ENCODE measurements around the gene TENM4. TPM values are rescaled to one million over a fixed set of nuclear protein-coding genes. Genes with fewer than 3 reads are reported as not detected.

TENM4 gene
- total and polyA plus RNA-seq, 2 of the 13 experiments (the other 11 are each of a cell fraction or from before 2014, with no cell fraction given), result not detected

DNA sequence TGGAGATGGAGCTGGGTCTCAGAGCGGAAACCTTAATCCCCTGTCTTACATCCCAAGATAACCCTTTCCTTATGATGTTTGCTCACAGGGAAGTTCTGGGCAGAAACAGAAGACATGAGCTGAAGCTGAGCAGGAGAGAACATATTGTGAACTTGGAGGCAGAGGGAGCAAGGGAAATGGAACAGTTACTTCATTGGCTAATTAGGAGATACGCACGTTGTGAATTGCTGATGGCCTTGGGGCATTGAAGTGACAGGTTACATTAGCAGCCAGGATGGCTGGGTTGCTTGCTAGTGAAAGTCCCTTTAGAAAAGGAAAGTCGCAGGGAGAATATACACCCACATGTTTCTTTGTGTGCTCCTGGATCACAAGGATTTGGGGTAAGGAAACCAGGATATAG is 48.7 kb downstream of the TENM4 start:
- H3K27me3 ChIP-seq (ENCODE audit: control insufficient read depth in 1 of 2, insufficient read depth in 2 of 2, low read length in 2 of 2), result no peaks in the 10 kb centered on the region
- H3K79me2 ChIP-seq (ENCODE audit: insufficient read depth, low read length), result no peaks in the 10 kb centered on the region
- H3K9ac ChIP-seq (ENCODE audit: insufficient read depth, low read depth, low read length), result no peak overlapping the region
- no peak for DNase-seq (ENCODE audit: low spot score)
- no peak overlapping the region for H3K4me3 ChIP-seq (replicated peaks in 1 of 3; ENCODE audit: insufficient read depth in 1 of 3, low read depth in 2 of 3, low read length in 3 of 3)
- H3K9me3 ChIP-seq (ENCODE audit: low read length), result no peaks in the 10 kb centered on the region
- CTCF ChIA-PET (ENCODE audit: low intra/inter-chr PET ratio, low total read pairs), result no interaction called here
- POLR2A ChIA-PET, result no interaction called here
- no peak for ATAC-seq
- H3K4me1 ChIP-seq (ENCODE audit: insufficient read depth, low read length), result no peaks in the 10 kb centered on the region
- H3K36me3 ChIP-seq (replicated peaks in 1 of 2; ENCODE audit: control insufficient read depth in 1 of 2, insufficient read depth in 2 of 2, low read length in 2 of 2), result no peaks in the 10 kb centered on the region
- H3K27ac ChIP-seq (ENCODE audit: extremely low read length, insufficient read depth, low read length), result no peak overlapping the region
- no peak overlapping the region for H2AFZ ChIP-seq (ENCODE audit: low read length)
- no peaks in the 10 kb centered on the region for H4K20me1 ChIP-seq (ENCODE audit: insufficient read depth, low read length)
- no peak for FAIRE-seq
- WGBS (ENCODE audit: low lambda C conversion rate), result 25% methylated on average over 4 of the region's 4 CpGs
- BruUV-seq (replicated peaks), result no TSS peak
- H3K4me2 ChIP-seq (ENCODE audit: low read depth, low read length), result no peak overlapping the region
- in situ Hi-C loops (cut with HindIII; ENCODE audit: extremely low pct_ligation_motif_present, low pct_unique_long_range_greater_than_20kb), result no loop called here
- intact Hi-C loops (cut with micrococcal nuclease; ENCODE audit: unreplicated experiment), result no loop called here
- TF ChIP-seq ZNF331 (CRISPR knock-in tag; IDR thresholded peaks at IDR 0.05), result no peak
- TF ChIP-seq, protein P1, sequence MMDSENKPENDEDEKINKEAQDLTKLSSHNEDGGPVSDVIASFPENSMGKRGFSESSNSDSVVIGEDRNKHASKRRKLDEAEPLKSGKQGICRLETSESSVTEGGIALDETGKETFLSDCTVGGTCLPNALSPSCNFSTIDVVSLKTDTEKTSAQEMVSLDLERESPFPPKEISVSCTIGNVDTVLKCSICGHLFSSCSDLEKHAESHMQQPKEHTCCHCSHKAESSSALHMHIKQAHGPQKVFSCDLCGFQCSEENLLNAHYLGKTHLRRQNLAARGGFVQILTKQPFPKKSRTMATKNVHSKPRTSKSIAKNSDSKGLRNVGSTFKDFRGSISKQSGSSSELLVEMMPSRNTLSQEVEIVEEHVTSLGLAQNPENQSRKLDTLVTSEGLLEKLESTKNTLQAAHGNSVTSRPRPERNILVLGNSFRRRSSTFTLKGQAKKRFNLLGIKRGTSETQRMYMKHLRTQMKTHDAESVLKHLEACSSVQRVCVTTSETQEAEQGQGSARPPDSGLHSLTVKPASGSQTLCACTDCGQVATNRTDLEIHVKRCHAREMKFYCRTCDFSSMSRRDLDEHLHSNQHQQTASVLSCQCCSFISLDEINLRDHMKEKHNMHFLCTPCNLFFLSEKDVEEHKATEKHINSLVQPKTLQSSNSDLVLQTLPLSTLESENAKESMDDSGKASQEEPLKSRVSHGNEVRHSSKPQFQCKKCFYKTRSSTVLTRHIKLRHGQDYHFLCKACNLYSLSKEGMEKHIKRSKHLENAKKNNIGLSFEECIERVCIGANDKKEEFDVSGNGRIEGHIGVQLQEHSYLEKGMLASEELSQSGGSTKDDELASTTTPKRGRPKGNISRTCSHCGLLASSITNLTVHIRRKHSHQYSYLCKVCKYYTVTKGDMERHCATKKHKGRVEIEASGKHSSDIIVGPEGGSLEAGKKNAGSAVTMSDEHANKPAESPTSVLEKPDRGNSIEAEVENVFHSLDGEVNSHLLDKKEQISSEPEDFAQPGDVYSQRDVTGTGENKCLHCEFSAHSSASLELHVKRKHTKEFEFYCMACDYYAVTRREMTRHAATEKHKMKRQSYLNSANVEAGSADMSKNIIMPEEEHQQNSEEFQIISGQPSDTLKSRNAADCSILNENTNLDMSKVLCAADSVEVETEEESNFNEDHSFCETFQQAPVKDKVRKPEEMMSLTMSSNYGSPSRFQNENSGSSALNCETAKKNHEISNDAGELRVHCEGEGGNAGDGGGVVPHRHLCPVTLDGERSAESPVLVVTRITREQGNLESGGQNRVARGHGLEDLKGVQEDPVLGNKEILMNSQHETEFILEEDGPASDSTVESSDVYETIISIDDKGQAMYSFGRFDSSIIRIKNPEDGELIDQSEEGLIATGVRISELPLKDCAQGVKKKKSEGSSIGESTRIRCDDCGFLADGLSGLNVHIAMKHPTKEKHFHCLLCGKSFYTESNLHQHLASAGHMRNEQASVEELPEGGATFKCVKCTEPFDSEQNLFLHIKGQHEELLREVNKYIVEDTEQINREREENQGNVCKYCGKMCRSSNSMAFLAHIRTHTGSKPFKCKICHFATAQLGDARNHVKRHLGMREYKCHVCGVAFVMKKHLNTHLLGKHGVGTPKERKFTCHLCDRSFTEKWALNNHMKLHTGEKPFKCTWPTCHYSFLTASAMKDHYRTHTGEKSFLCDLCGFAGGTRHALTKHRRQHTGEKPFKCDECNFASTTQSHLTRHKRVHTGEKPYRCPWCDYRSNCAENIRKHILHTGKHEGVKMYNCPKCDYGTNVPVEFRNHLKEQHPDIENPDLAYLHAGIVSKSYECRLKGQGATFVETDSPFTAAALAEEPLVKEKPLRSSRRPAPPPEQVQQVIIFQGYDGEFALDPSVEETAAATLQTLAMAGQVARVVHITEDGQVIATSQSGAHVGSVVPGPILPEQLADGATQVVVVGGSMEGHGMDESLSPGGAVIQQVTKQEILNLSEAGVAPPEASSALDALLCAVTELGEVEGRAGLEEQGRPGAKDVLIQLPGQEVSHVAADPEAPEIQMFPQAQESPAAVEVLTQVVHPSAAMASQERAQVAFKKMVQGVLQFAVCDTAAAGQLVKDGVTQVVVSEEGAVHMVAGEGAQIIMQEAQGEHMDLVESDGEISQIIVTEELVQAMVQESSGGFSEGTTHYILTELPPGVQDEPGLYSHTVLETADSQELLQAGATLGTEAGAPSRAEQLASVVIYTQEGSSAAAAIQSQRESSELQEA (CRISPR knock-in tag; IDR thresholded peaks at IDR 0.05; ENCODE audit: not compliant biosample characterization), result no peak
- no peak for TF ChIP-seq PRPF4 (IDR thresholded peaks at IDR 0.05; ENCODE audit: low read depth, low read length, poor library complexity, severe bottlenecking)
- no peak for TF ChIP-seq HOXA9 (CRISPR knock-in tag; IDR thresholded peaks at IDR 0.05; ENCODE audit: borderline replicate concordance)
- no peak for TF ChIP-seq ZNF703 (CRISPR knock-in tag; IDR thresholded peaks at IDR 0.05; ENCODE audit: borderline replicate concordance)
- TF ChIP-seq NAIF1 (CRISPR knock-in tag; IDR thresholded peaks at IDR 0.05; ENCODE audit: borderline replicate concordance), result no peak
- no peak for TF ChIP-seq NFKBIZ (CRISPR knock-in tag; IDR thresholded peaks at IDR 0.05)
- no peak for TF ChIP-seq ZBTB21 (CRISPR knock-in tag; IDR thresholded peaks at IDR 0.05)
- TF ChIP-seq, protein P2, sequence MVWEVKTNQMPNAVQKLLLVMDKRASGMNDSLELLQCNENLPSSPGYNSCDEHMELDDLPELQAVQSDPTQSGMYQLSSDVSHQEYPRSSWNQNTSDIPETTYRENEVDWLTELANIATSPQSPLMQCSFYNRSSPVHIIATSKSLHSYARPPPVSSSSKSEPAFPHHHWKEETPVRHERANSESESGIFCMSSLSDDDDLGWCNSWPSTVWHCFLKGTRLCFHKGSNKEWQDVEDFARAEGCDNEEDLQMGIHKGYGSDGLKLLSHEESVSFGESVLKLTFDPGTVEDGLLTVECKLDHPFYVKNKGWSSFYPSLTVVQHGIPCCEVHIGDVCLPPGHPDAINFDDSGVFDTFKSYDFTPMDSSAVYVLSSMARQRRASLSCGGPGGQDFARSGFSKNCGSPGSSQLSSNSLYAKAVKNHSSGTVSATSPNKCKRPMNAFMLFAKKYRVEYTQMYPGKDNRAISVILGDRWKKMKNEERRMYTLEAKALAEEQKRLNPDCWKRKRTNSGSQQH (CRISPR knock-in tag; IDR thresholded peaks at IDR 0.05; ENCODE audit: low read depth), result no peak
- TF ChIP-seq ZSCAN25 (CRISPR knock-in tag; IDR thresholded peaks at IDR 0.05), result no peak
- no peak for TF ChIP-seq ZNF253 (CRISPR knock-in tag; IDR thresholded peaks at IDR 0.05; ENCODE audit: borderline replicate concordance)
- no peak for TF ChIP-seq SMC3 (IDR thresholded peaks at IDR 0.05; ENCODE audit: low read length)
- no peak for TF ChIP-seq CBX5 (CRISPR knock-in tag; IDR thresholded peaks at IDR 0.05; ENCODE audit: borderline replicate concordance)

All from HepG2 (cell line).